Suppressor macrophage treated with lipopolysaccharide for 4 hours (primary cell): ENCODE results near the gene POU2AF1.
"Not testable (repeated sequence)": the region's sequence is repeated elsewhere in the genome, so short reads cannot be mapped to it uniquely, and the experiment has no call there.

Experiments used
- DNase-seq: peaks from one replicate; pipeline ENCODE4 v3.0.0-alpha.2; 2020

The POU2AF1 gene

DNA sequence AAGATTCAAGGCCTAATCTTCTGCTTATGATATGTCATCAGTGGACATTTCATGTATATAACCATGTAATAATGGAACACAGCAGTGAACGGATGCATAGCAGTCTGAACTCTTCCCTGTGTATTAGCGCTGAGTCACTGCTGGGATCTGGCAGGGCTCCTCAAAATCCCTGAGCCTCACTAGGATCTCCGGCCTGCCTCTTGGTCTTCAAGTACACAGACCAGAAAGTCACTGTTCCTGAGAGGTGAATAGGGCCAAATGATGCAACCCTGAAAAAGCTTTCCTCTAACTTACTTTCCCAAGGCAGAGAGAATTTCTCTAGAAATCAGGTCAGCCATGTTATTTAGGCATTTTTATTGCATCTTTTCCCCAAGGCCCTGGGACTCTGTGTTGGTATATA is 35.0 kb downstream of the POU2AF1 start:
- no peak for DNase-seq

DNA sequence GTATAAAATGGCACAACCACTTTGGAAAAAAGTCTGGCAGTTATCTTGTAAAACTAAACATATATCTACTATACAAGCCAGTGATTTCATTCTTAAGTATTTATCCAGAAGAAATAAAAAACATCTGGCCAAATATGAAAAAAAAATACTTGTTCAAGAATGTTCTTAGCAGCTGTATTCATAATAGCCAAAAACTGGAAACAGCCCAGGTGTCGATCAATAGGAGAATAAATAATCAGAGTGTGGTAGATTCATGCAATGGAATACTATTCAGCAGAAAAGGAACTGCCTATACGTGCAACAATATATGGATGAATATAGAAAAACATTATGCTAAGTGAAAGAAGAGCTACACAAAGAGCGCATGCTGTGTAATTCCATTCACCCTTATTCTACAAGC is 36.7 kb downstream of the POU2AF1 start:
- DNase-seq, result no peak

GRCh38 chr11:111339758-111340388 is 39.2 kb downstream of the POU2AF1 start:
- no peak for DNase-seq

- no peak for DNase-seq
Measured at GRCh38 chr11:111336582-111337256, 42.4 kb downstream of the POU2AF1 start.

- no peak for DNase-seq
Measured at GRCh38 chr11:111336062-111336461, 43.0 kb downstream of the POU2AF1 start.

GRCh38 chr11:111335549-111335948 is 43.5 kb downstream of the POU2AF1 start:
- no peak for DNase-seq

- no peak for DNase-seq
Measured at GRCh38 chr11:111334532-111335502, 44.3 kb downstream of the POU2AF1 start.

DNA sequence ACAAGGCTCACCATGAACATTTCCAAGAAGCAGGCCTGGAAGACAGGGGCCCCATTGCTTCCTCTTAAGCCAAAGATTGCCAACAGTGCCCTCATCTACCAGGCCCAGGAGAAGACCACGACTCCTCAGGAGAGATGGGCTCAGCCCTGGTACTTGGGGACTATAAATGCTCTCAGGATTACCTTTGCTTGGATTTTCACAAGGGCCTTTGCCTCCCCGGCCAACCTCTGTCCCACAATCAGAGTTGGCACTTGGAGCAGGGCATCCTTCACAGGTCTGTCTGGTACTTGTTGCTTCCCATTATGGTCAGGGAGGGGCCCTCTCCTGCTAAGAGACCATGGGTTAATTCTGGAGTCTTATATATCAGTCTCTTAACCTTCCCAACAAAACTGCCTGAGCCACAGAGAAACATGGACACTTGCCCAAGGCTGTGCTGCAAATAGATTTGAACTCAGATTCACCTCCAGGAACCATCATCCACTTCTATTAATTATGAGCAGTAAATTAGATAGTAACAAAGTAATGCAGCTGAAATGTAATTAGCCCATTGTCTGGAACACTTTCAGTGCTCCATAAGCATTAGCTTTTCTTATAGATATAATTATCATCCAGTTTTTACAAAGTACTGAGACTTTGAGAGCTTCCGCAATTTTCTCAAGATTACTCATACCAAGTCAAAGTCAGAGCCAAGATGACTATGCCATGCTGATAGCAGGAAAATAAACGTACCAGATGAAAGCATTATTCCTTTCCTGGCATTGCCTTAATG is 47.2 kb downstream of the POU2AF1 start:
- DNase-seq, result no peak

GRCh38 chr11:111330234-111330893 is 48.7 kb downstream of the POU2AF1 start:
- no peak for DNase-seq

DNA sequence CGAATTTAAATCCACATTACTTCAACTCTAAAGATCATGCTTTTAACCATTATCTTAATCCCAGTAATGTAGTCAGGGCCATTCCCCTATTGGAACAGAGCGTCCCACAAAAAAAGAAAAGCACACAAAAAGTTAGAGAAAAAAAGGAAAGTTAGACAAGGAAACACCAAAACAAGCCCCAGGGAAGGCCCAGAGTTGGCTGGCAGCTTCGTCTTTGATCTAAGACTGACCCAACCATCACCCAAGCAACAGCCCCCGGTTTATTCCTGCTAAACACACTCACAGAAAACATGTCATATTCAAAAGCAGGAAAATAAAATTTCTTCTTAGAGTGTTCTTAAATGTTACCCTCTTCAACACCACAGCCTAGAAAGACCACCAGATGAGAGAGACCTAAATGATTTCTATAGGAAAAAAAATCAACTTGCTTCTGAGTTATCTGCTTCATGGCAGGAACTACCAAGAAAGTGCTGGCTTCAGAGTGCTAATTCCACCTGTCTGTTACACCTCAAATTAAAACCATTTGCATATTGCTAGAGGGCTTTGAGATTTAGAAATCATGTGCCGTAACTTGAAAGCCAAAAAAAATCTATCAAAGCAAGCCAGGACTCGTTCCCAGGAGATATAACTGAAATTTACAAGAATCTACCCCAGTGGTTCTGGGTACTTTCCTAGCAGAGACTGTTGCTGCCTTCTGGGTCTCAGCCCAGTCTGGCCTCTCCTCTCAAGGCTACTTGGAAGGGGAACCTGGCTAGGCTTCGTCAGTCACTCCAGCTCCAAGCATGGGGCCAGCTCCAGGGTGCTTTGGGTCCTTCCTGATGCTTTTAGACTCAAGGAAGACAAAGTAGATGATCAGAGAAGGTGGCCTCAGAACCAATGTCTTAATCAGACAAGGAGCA is 49.5 kb downstream of the POU2AF1 start:
- no peak for DNase-seq

- no peak for DNase-seq
Measured at GRCh38 chr11:111327908-111328624, 51.0 kb downstream of the POU2AF1 start.

GRCh38 chr11:111326824-111327223 is 52.3 kb downstream of the POU2AF1 start:
- no peak for DNase-seq

DNA sequence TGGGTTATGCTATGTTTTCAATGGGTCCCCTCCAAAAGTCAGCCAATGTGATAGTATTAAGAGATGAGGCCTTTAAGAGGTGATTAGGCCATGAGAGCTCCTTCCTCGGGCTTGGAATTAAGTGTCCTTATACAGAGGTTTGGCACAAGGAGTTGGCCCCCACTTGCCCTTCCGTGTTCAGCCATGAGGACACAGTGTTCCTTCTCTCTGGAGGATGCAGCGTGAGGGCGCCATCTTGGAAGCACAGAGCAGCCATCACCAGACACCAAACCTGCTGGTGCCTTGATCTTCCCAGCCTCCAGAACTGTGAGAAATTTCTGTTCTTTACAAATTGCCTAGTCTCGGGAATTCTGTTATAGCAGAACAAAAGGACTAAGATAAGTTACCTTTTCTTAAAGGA is 53.8 kb downstream of the POU2AF1 start:
- no peak for DNase-seq

- DNase-seq, result no peak
Measured at GRCh38 chr11:111324277-111324720, 54.8 kb downstream of the POU2AF1 start.

DNA sequence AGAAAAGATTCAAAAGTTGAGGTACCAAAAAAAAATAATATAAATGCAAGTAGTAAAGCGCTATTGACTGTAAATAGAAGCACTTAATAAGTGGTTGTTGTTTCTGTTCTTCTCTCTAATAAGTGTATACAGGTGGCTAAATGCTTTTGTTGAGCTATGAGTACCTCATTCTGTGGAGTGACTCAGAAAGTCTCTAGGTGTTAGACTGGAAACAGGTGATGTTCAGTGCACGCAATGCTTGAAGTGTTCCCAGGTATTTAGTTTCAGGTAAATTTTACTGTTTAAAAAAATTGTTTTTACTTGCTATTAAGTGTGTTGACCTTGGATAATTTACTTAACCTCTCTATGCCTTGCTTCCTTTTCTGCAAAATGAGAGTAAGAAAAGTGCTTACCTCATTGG is 56.5 kb downstream of the POU2AF1 start:
- no peak for DNase-seq

DNA sequence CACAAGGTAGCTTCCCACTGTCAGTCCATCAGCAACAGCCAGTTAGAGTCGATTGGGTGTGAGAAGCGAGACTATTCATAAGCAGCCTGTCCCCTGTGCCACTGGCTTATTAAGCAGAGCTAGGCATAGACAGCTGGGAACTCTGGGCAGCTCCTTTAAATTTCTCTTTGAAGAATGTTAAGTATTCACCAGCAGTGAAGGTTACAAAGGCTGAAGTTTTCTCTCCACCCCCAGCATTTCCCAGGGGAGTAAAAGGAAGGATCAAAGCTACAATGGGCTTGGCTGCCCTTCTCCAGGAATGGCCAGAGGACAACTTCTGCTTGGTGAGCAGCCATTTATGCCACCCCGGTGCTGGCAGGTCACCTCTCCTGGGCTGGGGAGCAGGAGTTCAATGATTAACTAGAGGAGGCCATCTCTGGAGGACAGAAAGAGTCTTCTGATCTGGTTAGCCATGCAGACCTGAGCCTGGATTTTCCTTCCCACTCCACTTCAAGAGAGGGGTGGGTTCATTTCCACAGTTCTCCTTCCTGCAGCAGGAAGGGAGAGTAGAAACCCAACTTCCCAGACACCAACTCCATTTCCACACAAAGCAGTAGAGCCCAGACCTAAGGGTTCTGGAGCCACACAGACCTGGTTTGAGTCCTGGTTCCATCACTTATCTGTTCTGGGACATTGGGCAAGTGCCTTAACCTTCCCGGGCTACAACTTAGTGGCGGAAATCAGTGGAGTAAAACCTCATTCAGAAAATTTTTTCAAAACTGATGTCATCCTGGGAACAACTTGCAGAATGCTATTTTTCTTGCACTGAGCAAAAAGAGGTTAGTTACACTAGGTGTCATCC is 58.1 kb downstream of the POU2AF1 start:
- no peak for DNase-seq

GRCh38 chr11:111320199-111320598 is 58.9 kb downstream of the POU2AF1 start:
- not testable (repeated sequence) for DNase-seq

DNA sequence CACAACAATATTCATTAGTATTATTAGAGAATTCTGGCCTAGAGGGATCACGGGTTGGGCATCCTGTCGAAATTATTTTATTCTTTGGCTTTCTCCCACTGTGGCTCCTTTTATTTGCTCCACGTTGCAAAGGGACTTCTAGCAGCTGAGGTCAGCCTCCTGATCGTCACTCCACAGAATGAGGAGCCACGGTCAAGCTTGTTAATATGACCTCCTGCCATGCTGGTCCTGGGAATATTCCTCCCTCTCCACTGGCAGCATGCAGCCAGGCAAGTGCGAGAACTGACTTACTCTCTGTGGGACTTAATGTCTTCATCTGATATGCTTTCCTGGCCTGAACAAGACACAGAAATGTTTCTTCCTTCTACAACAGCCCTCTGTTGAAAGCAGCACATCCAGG is 59.8 kb downstream of the POU2AF1 start:
- DNase-seq, result no peak

- no peak for DNase-seq
Measured at GRCh38 chr11:111312076-111312475, 67.0 kb downstream of the POU2AF1 start.
